NCI-H2029 treated with DMSO at 0.1 percent for 48 hours (cell line): ENCODE measurements around the gene AKAP13.

Source experiments
- DNase-seq: peaks from one replicate; lab custom pipeline; 2025; lab: John Stamatoyannopoulos, UW

The AKAP13 gene

DNA sequence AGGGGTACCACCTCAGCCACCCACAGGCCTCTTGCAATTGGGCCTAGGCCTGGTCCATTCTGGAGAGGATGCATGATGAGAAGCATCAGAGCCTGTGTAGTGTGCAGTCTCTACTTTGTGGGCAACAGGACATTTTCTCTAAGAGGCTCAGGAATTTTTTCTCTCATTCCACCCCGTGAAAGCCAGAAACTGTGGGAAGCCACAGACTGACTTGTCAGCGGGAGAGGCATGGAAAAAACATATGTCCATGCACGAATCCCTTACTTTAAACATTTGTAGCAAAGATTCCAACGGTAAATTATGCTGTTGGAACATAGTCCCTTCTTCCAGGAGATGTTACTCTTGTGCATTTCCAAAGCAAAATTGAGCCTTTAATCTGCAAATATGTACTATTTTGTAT, 217.8 kb downstream of the AKAP13 start:
- no peak for DNase-seq

DNA sequence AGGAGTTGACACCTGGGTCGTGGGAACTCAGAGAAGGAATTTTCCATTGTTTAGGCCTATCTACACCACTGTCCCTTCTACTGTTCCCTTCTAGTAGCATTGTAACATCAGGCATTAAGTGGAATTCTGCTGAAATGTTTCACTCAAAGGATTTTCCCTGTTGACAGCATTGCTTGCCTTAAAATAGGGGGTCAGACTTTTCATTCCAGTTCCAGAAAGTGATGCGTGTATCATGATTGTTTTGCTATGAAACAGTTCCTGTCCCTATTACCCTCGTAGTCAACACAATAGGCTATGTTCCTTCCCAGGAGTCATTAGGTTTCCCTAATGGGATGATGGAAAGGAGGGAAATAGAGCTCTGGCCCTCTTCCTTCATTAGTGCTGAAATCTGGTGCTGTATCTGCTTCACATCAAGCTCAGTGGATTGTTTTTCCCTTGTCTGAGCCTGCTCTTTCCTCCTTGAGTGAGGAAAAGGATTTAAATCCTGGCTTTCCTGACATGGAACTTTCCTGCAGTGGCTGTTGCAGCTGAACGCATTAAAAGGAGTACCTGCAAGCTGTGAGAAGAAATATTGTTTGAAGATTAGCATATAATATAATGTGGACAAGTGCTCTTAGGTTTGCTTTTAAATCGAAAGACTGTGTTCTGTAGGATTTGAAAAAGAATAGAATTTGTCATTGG, 218.5 kb downstream of the AKAP13 start:
- DNase-seq, result no peak

DNA sequence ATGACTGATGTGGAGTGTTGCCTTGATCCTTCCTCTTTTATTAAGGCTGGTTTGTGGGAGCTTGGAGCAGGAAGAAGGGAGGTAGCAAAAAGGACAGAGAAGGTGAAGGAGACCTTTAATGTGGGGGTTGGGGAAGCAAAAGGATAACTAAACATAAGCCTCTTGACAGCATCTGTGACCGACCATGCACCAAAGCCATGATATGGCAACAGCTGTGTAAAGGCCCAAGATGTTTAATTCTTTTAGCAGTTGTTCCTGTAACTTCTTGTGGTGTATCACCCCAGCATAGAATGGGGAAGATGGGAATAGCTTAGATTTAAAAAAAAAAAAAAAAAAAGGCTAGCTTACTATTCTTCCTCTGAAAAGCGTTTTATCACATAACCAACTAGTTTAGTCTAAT, 219.6 kb downstream of the AKAP13 start:
- no peak for DNase-seq

DNA sequence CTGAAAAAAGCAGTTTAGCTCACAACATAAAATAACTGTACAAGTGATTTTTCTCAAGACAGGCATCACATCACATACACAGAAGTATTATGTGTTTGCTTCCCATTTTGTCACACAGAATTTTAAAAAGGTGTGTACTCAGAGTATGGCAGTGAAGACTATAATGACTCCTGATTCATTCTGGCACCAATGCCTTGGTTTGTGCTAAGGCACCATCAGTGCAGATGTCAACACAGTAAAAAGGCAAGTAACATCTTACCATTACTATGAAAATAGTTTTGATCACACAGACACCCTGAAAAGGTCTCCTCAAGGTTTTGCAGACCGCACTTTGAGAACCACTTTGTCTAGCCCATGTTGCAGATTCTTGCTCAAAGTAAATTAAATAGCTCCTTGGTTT, 222.8 kb downstream of the AKAP13 start:
- no peak for DNase-seq

DNA sequence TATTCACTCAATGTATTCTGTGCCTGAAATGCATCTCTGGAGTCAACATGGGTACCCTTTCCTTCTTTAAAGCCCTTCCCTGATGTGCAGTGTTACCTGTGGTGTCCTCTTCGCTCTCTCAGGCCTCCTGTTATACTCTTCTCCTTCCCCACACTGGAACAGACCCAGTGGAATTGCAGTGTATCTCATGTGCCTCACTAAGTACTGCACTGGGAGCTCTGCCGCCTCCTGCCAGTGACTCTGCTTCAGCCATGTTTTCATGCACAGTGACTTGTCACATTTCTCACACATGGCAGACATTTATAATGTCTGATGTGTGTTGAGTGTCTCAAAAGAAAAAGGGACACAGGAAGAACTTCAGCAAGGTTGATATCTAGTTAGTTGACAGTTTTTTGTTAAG, 223.3 kb downstream of the AKAP13 start:
- no peak for DNase-seq

DNA sequence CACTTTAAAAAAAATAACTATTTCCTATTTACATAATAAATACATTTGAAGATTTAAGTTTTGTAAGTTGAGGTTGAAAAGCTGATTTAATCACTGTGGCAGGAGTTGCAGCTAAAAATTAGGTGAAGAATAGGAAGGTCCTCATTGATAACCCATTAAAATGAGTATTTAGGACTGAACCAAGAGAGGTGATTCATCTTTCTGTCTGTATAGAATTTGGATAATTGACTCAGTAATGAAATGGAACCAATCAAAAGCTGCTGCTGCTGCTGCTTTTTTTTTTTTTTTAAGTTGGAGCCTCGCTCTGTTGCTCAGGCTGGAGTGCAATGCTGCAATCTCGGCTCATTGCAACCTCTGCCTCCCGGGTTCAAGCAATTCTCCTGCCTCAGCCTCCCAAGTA, 223.8 kb downstream of the AKAP13 start:
- DNase-seq, result no peak

DNA sequence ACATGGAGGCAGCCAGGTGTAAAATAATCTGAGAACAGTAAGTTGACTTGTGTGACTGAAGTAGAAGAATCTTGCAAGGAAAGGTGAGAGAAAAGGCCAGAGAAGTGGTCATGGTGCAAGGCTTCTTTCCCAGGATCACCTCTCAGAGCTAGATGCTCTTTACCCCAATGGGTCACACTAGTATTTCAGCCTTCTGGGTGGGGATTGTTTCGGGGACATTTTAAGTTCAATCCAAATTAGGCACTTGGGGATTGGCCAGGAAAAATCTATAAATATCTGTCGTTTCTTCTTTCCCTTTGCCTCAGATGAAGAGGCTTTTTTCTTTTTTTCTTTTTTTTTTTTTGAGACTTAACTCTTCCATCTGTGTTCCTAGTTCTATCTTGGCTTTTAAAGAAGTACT, 226.3 kb downstream of the AKAP13 start:
- no peak for DNase-seq

DNA sequence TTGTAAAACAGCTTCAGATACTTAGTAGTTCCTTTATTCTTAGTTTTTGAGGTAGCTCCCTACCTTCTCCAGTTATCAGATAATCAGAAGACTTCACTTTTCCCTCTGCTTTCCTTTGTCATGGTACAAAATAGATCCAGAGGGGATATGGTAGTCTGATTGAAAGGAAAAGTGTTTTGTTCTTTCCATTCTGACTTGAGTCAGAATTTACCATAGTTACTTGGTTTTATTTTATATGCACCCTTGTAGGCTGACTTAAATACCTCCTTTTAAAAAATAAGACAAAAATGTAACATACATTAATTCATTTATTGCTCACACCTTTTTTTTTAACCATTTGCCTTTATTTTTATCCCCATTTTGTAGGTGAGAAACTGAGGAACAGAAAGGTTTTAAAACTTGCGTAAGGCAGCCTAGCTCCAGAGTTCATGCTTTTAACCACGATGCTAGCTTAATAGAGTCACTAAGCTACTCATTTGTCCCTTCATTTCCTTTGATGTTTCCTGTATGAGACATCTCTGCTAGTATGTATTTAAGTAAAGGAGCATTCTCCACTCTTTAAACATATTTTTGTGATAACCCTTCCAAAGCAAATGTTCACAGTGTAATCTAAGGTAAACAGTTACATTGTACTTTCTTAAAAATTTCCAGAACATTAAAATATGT, 226.9 kb downstream of the AKAP13 start:
- no peak for DNase-seq

DNA sequence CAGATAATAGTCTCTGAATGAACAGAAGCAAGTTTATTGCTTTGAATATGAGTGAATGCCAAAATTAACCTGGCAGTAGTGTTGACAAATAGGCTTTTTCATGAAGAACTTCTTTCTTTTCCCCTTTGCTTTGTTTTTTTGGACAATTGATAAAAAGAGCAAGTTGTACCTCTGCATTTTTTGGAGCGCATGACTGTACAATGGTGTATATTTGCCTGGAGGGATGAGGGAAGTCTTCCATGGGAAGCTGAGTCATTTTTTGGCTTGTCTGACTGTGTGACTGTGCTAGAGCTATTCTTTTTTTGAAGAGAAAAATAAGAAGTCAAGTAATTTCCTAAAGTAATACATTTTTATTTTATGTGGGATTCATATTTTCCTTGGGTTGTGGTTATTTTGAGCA, 227.4 kb downstream of the AKAP13 start:
- no peak for DNase-seq

DNA sequence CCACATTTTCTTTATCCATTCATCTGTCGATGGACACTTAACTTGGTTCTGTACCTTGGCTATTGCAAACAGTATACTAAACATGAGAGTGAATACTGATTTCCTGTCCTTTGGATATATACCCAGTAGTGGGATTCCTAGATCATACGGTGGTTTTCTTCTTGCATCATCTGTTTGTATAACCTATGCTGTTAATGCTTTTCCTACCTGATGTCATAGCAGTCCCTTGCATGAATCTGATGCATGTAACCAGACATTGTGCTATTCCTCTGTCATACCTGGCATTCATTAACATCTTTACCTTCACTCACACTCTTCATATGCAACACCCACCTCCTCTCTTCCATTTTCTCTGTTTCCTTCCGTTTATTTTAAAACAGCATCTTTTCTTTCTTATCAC, 229.1 kb downstream of the AKAP13 start:
- no peak for DNase-seq

DNA sequence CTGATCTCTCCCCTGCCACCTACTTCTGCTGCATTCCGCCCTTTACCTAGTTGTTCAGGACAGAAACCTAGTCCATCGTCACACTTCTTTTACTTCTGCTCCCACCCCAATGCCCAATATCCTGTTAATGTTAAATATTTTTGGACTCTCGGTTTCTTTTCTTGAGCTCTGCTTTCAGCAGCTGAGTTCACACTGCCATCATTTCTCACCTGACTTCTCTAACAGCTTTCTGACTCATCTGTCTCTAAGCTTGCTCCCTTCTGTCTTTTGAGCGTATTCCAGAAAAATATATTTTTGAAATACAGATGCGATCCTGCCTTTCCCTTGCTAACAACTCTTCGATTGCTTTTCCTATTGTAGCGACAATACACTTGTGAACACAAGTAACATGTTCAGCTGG, 231.0 kb downstream of the AKAP13 start:
- no peak for DNase-seq

DNA sequence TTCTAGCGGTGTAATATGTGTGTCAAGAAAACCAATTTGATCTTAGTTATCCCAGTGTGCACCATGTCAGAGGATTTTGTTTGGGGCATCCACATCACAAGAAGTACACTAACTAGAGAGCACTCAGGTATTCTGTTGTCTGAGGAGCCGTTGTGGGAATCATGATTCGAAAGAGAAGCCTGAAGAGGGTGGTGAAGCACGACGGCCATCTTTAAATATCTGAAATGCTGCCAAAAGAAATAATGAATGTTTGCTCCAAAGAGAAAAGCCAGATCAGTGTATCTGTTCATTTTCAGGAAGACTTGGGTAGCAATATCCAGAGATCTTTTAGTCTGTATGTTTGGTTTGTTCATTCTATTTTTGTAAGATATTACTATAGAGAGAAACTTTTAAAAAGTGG, 233.7 kb downstream of the AKAP13 start:
- DNase-seq, result peak; percentile 44

DNA sequence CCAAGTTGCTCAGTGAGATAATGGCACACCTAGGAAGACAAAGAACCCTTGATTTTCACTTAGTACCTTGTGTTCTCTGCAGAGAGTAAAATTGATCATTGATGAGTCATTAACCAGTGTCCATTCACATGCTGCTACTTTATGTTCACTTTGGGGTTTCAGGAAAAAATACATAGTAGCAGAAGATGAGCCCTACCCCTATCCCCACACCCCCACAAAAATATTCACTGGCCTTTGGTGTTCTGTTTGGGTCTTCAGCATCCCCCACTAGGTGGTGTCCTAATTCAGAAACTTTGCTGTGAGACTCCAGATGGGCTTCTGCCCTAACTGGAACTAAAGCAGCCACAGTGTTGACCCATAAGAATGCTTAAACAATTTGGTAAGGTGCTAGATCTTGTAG, 235.5 kb downstream of the AKAP13 start:
- no peak for DNase-seq

DNA sequence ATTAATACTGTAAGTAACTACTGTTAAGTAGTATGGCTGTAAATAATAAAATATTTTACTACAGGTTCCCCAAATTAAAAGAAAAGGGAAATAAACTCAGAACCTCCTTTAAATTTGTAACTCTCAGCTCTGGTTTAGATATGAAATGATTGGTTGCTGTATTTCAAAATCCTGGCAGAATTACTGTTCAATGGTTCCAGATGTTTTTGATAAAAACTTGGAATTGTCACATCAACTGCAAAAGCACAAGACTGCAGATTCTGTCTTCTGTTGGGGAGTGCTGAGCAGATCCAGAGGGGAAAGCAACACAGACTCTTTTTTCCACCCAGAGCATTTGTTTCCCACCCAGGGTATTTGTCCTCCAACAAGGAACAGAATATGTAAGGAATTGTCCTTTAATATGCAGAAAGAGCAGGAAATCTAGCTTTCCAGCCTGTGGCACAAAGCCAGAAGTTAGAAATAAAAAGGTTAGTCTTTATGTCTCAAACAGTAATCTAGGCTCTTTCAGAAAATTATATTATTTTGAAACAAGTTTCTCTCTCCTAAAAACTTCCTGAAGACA, 236.2 kb downstream of the AKAP13 start:
- DNase-seq, result no peak

DNA sequence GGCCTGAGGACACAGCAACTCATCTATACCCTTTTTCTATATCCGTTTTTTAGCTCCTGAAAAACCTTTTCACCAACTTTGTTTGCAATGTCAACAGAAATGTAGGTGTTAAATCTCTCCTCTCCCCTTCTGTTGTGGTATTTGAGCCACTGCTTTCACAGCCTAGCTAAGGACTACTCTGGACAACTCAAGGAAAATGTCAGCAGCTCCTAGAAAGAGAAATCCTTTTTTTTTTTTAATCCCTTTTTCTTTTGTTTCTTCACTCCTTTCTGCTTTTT, 237.8 kb downstream of the AKAP13 start:
- DNase-seq, result no peak

DNA sequence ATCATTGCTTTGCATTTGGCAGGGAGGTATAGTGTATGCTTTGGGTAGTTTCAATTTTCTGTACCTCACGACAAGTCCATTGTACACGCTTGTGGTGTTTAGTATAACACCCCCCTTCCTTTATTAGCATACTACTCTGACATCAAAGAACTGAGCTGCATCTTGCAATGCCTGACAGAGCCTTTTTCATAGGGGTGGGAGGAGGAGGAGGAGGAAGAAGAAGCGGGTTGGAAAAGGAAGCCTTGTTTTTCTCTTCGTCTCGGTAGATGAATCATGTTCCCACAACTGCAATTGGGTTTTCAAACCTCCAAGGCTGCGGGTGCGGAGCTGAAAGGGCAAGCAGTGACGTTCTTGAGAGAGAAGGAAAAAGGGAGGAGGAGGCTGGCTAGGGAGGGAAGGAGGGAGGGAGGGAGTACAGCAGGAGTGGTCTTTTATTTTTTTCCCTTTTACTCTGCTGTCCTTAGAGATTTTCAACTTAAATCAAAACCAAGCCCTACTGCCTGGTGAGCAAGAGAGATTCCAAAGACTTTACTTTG, 238.6 kb downstream of the AKAP13 start:
- no peak for DNase-seq

DNA sequence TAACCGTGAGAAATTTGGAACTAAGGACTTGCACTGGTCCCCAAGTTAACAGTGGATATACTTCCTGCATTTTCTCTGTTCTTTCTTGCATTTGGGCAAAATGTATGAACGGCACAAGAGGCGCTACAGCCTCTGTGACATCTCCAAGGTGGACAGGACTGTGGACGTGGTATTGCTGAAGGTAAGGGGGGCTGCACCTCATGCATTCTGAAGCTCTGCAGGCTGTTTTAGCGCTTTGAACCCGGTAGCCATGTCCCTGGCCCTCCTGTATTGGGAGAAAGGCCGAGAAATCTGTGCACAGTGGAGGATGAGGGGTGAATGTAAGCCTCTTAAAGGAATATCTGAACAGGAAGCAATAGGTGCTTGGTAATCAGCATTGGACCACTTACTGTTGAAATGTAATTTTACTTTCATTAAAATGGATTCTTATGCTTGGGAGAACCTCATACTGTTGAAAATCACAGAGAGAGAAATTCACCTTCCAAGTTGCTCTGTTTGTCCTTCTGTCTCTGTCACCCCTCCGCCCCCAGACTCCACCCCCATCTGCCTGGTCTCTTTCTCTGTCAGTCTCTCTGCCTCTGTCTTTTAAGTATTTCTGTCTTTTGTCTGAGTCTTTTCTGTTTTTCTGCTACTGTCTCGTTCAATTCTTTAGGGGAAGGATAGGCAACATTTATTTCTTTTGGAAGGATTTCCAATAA, 239.7 kb downstream of the AKAP13 start:
- no peak for DNase-seq

DNA sequence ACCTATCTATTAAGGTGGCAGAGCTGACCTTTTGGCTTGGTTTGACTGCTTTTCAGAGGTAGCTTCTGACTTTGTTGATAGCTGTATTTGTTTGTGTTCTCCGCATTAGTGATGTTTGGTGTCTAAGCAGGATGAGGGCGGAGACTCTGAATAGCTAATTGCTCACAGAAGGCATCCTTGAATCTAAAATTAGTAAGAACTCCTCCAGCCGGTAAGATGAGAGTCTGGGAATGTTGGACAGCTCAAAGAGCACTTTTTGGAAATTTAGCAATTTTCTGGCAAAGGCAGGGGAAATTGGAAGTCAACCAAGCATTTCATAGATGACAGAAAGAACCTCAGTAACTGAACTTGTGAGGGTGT, 240.3 kb downstream of the AKAP13 start:
- DNase-seq, result no peak

DNA sequence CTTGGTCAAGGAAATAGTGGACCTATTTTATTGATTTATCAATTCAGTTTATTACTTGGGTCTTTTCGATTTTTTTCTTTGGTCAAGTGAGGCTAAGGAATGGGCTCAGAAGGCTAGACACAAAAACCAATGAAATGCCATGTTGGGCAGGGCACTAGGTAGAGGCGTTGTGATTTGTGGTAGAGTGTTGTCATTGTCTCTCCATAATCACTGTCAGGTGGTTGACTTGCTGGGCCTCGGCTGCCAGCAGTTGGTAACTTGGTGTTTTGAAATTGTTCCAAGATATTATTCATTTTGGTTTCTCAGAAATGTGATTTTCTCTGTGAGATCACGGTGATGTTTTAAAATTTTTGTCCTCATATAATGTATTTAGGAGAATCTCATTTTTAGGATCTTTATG, 240.7 kb downstream of the AKAP13 start:
- no peak for DNase-seq

DNA sequence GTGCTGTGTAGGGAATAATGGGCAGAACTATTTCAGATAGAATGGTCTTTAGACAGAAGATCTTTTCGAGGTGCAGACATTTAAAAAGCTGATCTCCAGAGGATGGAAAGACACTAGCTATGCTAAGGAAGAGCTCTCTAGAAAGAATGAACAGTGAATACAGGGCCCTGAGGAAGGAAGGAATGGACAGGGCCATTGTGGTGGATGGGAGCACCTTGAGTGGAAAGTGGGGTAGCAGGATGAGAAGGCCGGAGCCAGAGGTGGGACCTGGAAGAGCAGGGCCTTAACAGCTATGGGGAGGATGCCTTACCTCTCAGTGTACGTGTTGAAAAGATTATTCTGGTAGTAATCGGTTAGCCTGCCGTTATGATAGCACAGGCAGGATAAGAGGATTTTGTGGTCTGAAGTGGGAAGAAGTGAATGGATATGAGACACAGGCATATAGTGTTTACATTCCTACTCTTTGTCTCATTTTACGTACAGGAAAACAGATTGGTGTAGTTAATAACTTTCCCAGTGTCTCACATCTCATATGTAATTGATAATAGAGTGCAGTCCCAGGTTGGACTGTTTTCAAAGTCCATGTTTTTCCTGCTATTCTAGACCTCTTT, 241.9 kb downstream of the AKAP13 start:
- no peak for DNase-seq

DNA sequence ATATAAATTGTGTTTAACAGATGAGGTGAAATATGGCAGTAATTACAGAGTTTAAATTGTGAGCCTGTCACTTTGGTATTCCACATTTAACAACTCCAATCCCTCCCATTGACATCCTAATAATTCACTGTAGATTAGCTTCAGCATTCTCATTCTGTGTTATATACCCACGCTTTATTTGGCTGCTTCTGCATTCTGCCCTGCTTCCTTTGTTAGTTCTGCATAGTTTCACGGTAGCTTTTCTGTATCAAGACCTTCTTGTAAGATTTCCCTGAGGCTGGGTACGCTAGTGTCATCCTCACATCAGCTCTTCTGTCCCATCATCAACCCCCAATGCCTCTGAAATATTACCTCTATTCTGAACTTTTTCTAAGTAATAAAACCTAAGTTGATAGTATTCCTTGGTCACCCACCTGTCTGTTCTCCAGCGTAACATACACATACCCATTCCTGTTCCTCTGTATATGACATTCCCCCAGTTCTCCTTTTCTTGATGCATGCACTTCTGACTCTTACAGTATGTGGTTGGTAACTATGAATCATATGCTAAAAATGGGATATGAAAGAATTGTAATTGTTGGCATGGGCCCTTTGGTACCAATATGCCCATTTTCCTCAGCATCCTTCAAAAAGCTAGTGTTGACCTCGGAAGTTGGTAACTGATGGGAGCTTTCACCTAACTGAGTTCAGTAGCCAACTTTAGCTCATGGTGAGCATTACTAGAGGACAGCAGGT, 243.1 kb downstream of the AKAP13 start:
- DNase-seq, result no peak

DNA sequence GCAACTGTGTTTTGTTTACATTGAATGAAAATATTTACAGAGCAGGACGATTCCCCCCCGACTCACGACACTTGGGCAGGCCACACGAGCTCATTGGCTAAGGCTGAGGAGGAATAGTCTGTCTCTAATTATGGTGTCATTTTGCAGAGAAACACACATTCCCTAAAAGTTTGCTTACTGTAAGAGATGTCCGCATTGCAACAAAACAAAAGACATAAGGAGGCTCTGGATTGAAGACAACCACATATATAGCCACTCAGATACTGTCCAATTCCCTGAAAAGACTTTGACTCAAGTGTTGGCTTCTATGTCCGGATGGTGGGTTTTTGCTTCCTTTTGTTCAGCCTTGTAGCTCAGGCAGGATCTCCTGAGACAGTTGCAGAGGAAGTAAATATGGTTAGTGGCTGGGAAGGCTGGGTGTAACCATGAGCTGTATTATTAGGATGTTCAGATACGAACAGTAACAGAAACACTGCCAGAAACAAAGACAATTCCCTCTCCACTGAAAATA, 243.9 kb downstream of the AKAP13 start:
- DNase-seq, result no peak
